ENCODE data around the gene ADAMTS10. TPM values are rescaled to one million over a fixed set of nuclear protein-coding genes. Genes with fewer than 3 reads are reported as not detected.
A peak's percentile ranks its signal among the peaks of the same experiment; 100 is the strongest.

The ADAMTS10 gene
- polyA plus RNA-seq (2012; ENCODE audit: insufficient read depth, insufficient read length, low read depth) = 1.4 TPM

GRCh38 chr19:8610041-8610935 is at the start of gene ADAMTS10:
Gene ADAMTS10 (minus strand): TSS chr19:8610715. CDS start chr19:8605710, 5,005 bp downstream.
- H3K27me3 ChIP-seq = peaks cover 12% of the 10 kb centered on the region
- H3K4me3 ChIP-seq (ENCODE audit: low read depth, low read length) = no peak within 1 kb of the TSS
- no peak for TF ChIP-seq CTCF (IDR thresholded peaks at IDR 0.05; ENCODE audit: low read depth, low read length)
- H3K9me3 ChIP-seq = no peaks in the 10 kb centered on the region
- no peaks in the 10 kb centered on the region for H3K4me1 ChIP-seq
- no peaks in the 10 kb centered on the region for H3K36me3 ChIP-seq
- no peak for DNase-seq

- no peak for DNase-seq
Measured at GRCh38 chr19:8659905-8660304, 49.4 kb upstream of the ADAMTS10 start.

GRCh38 chr19:8657869-8658268 is 47.4 kb upstream of the ADAMTS10 start:
- H3K9me3 ChIP-seq = no peaks in the 10 kb centered on the region
- no peak for TF ChIP-seq CTCF (IDR thresholded peaks at IDR 0.05; ENCODE audit: low read depth, low read length)
- H3K27me3 ChIP-seq = no peaks in the 10 kb centered on the region

More at GRCh38 chr19:8659905-8660304, 49.4 kb upstream of the ADAMTS10 start:
- no peaks in the 10 kb centered on the region for H3K36me3 ChIP-seq
- H3K4me1 ChIP-seq = no peaks in the 10 kb centered on the region
- no peaks in the 10 kb centered on the region for H3K27me3 ChIP-seq
- no peak for TF ChIP-seq CTCF (IDR thresholded peaks at IDR 0.05; ENCODE audit: low read depth, low read length)
- H3K9me3 ChIP-seq = no peaks in the 10 kb centered on the region
- H3K4me3 ChIP-seq (ENCODE audit: low read depth, low read length) = no peak overlapping the region

GRCh38 chr19:8655340-8655709 is 44.8 kb upstream of the ADAMTS10 start:
- H3K9me3 ChIP-seq = no peaks in the 10 kb centered on the region
- no peak for TF ChIP-seq CTCF (IDR thresholded peaks at IDR 0.05; ENCODE audit: low read depth, low read length)
- H3K4me3 ChIP-seq (ENCODE audit: low read depth, low read length) = no peak overlapping the region
- no peaks in the 10 kb centered on the region for H3K36me3 ChIP-seq
- no peak for DNase-seq
- H3K27me3 ChIP-seq = peaks cover 4% of the 10 kb centered on the region
- H3K4me1 ChIP-seq = no peaks in the 10 kb centered on the region

More at GRCh38 chr19:8657869-8658268, 47.4 kb upstream of the ADAMTS10 start:
- DNase-seq = no peak
- Histone ChIP-seq H3K4me3 (ENCODE audit: low read depth, low read length) (no peak overlapping the region), H3K4me1 (no peaks in the 10 kb centered on the region), H3K36me3 (no peaks in the 10 kb centered on the region)

- H3K4me3 ChIP-seq (ENCODE audit: low read depth, low read length) = no peak overlapping the region
- peak; percentile 55 for DNase-seq
Measured at GRCh38 chr19:8654591-8655339, 44.2 kb upstream of the ADAMTS10 start.

More at GRCh38 chr19:8654591-8655339, 44.2 kb upstream of the ADAMTS10 start:
- Histone ChIP-seq H3K4me1 (no peaks in the 10 kb centered on the region), H3K36me3 (no peaks in the 10 kb centered on the region), H3K9me3 (no peaks in the 10 kb centered on the region), H3K27me3 (peaks cover 4% of the 10 kb centered on the region)
- peak; percentile 92 for TF ChIP-seq CTCF (IDR thresholded peaks at IDR 0.05; ENCODE audit: low read depth, low read length)

Measured in BE2C (cell line).